ENCODE measurements around the gene PSMD11.

The PSMD11 gene

GRCh38 chr17:32467949-32468348 is 23.6 kb downstream of the PSMD11 start:
- DNase-seq: no peak

GRCh38 chr17:32470405-32471167 is 26.3 kb downstream of the PSMD11 start:
- no peak for DNase-seq

GRCh38 chr17:32471652-32472051 is 27.3 kb downstream of the PSMD11 start:
- no peak for DNase-seq

- no peak for DNase-seq
These were observed 30.9 kb downstream of the PSMD11 start for GRCh38 chr17:32475258-32475657.

GRCh38 chr17:32477220-32477619 is 32.9 kb downstream of the PSMD11 start:
- no peak for DNase-seq

GRCh38 chr17:32479074-32479617 is 34.8 kb downstream of the PSMD11 start:
- no peak for DNase-seq

- DNase-seq: no peak
These were observed 36.9 kb downstream of the PSMD11 start for GRCh38 chr17:32481193-32481592.

- no peak for DNase-seq
These were observed 38.4 kb downstream of the PSMD11 start for GRCh38 chr17:32482568-32483320.

- DNase-seq: peak; percentile 19 to 67
These were observed 39.2 kb downstream of the PSMD11 start for GRCh38 chr17:32483451-32484019.

GRCh38 chr17:32484041-32484461 is 39.7 kb downstream of the PSMD11 start:
- peak in 1 of 2 experiments; percentile 7 for DNase-seq

GRCh38 chr17:32484628-32485027 is 40.3 kb downstream of the PSMD11 start:
- DNase-seq: no peak

- peak in 1 of 2 experiments; percentile 24 for DNase-seq
These were observed 41.2 kb downstream of the PSMD11 start for GRCh38 chr17:32485261-32486110.

- peak; percentile 32 to 93 for DNase-seq
These were observed 41.9 kb downstream of the PSMD11 start for GRCh38 chr17:32486111-32486700.

GRCh38 chr17:32486701-32487472 is 42.6 kb downstream of the PSMD11 start, which contains the start of gene CDK5R1:
CDK5R1 (plus strand) TSS chr17:32486993; CDS start chr17:32487621, 628 bp downstream.
- peak in 1 of 2 experiments; percentile 91 for DNase-seq

- peak in 1 of 2 experiments; percentile 68 for DNase-seq
These were observed 43.3 kb downstream of the PSMD11 start for GRCh38 chr17:32487473-32488176.

GRCh38 chr17:32488177-32488542 is 43.9 kb downstream of the PSMD11 start:
- DNase-seq: peak; percentile 9 to 64

- DNase-seq: no peak
These were observed 44.4 kb downstream of the PSMD11 start for GRCh38 chr17:32488604-32489180.

- DNase-seq: no peak
These were observed 45.2 kb downstream of the PSMD11 start for GRCh38 chr17:32489320-32490100.

GRCh38 chr17:32490101-32490482 is 45.8 kb downstream of the PSMD11 start:
- peak; percentile 24 to 51 for DNase-seq

All from NCI-H526 (cell line).